Calu3 (cell line): ENCODE data around the gene CTDP1. TPM values are rescaled to one million over a fixed set of nuclear protein-coding genes. Genes with fewer than 3 reads are reported as not detected.

Source experiments
- BruUV-seq: library from RNA; stranded (reverse); fragments of 400-500 nt; replicated peaks from 2 replicates; lab custom pipeline; 2021; lab: Mats Ljungman, UMichigan
- CTCF ChIA-PET: fragments of 300-600 bp; sonication (Branson Sonifier 250); formaldehyde crosslinking; loops from one replicate; lab custom pipeline; 2022; ENCODE audit warnings: antibody characterized with exemption; lab: Charles Lee
- DNase-seq: peaks from one replicate; pipeline ENCODE4 v3.0.0; 2022
- H3K27ac Mint-ChIP-seq: one replicate; pipeline ENCODE4 v1.8.0; 2022; ENCODE audit warnings: mixed read lengths; ENCODE audit not compliant: unreplicated experiment
- H3K27me3 Mint-ChIP-seq: one replicate; pipeline ENCODE4 v1.8.0; 2022; ENCODE audit warnings: mixed read lengths; ENCODE audit not compliant: unreplicated experiment
- H3K36me3 Mint-ChIP-seq: one replicate; pipeline ENCODE4 v1.8.0; 2022; ENCODE audit warnings: mild to moderate bottlenecking, moderate library complexity, mixed read lengths; ENCODE audit not compliant: insufficient read depth, unreplicated experiment
- H3K4me1 Mint-ChIP-seq: one replicate; pipeline ENCODE4 v1.8.0; 2022; ENCODE audit warnings: mild to moderate bottlenecking, low read depth, mixed read lengths; ENCODE audit not compliant: unreplicated experiment
- H3K4me3 Mint-ChIP-seq: one replicate; pipeline ENCODE4 v1.8.0; 2022; ENCODE audit warnings: mild to moderate bottlenecking, low read depth, moderate library complexity, mixed read lengths; ENCODE audit not compliant: unreplicated experiment
- H3K9me3 Mint-ChIP-seq: one replicate; pipeline ENCODE4 v1.8.0; 2022; ENCODE audit warnings: low read depth, mixed read lengths; ENCODE audit not compliant: unreplicated experiment
- CTCF ChIP-seq: fragments of 200-600 bp; IDR thresholded peaks from one replicate; pipeline ENCODE4 v1.8.0; 2022; ENCODE audit warnings: antibody characterized with exemption; ENCODE audit not compliant: unreplicated experiment
- intact Hi-C: fragments of 100-400 bp; cut with micrococcal nuclease; formaldehyde crosslinking; loops from one replicate; pipeline ENCODE4 v1.10.0; 2022; ENCODE audit not compliant: unreplicated experiment
- total RNA-seq: library from RNA; stranded (reverse); gene quantifications from 2 replicates; pipeline ENCODE4 v1.2.3, GENCODE V29; 2022

CTDP1 gene
- total RNA-seq, 1 experiment from 2014 or later, result 15.6 TPM

- intact Hi-C loops, result no loop called here
- BruUV-seq, result no TSS peak
- DNase-seq, result no peak
Observed at GRCh38 chr18:79774111-79774510, 94.5 kb downstream of the CTDP1 start.

GRCh38 chr18:79775441-79776221 is 96.0 kb downstream of the CTDP1 start:
- CTCF ChIA-PET, result no interaction called here
- peaks cover 2% of the 10 kb centered on the region for H3K9me3 Mint-ChIP-seq

More at GRCh38 chr18:79774111-79774510, 94.5 kb downstream of the CTDP1 start:
- H3K27ac Mint-ChIP-seq, result no peak overlapping the region
- CTCF ChIA-PET, result no interaction called here
- H3K36me3 Mint-ChIP-seq, result no peaks in the 10 kb centered on the region
- no peak overlapping the region for H3K4me3 Mint-ChIP-seq
- H3K27me3 Mint-ChIP-seq, result peaks cover 18% of the 10 kb centered on the region
- no peak for TF ChIP-seq CTCF
- H3K9me3 Mint-ChIP-seq, result peaks cover 2% of the 10 kb centered on the region
- no peaks in the 10 kb centered on the region for H3K4me1 Mint-ChIP-seq

GRCh38 chr18:79776674-79777073 is 97.1 kb downstream of the CTDP1 start:
- TF ChIP-seq CTCF, result no peak
- Mint-ChIP-seq H3K27ac (no peak overlapping the region), H3K36me3 (no peaks in the 10 kb centered on the region), H3K9me3 (peaks cover 2% of the 10 kb centered on the region), H3K4me1 (no peaks in the 10 kb centered on the region), H3K27me3 (peaks cover 18% of the 10 kb centered on the region), H3K4me3 (no peak overlapping the region)
- DNase-seq, result no peak
- no TSS peak for BruUV-seq
- intact Hi-C loops, result no loop called here
- CTCF ChIA-PET, result no interaction called here

More at GRCh38 chr18:79775441-79776221, 96.0 kb downstream of the CTDP1 start:
- TF ChIP-seq CTCF, result no peak
- Mint-ChIP-seq H3K4me1 (no peaks in the 10 kb centered on the region), H3K4me3 (no peak overlapping the region), H3K27ac (no peak overlapping the region), H3K36me3 (no peaks in the 10 kb centered on the region), H3K27me3 (peaks cover 18% of the 10 kb centered on the region)
- intact Hi-C loops, result no loop called here
- no peak for DNase-seq
- BruUV-seq, result no TSS peak

- H3K4me3 Mint-ChIP-seq, result no peak overlapping the region
- H3K27ac Mint-ChIP-seq, result no peak overlapping the region
- no peak for DNase-seq
- BruUV-seq, result no TSS peak
- H3K9me3 Mint-ChIP-seq, result peaks cover 2% of the 10 kb centered on the region
- CTCF ChIA-PET, result no interaction called here
- peaks cover 18% of the 10 kb centered on the region for H3K27me3 Mint-ChIP-seq
- TF ChIP-seq CTCF, result no peak
- intact Hi-C loops, result no loop called here
- H3K4me1 Mint-ChIP-seq, result no peaks in the 10 kb centered on the region
- no peaks in the 10 kb centered on the region for H3K36me3 Mint-ChIP-seq
Observed at GRCh38 chr18:79778291-79778791, 98.7 kb downstream of the CTDP1 start.
